ENCODE data around the gene SDC3.
"Not testable (repeated sequence)": the region's sequence is repeated elsewhere in the genome, so short reads cannot be mapped to it uniquely, and the experiment has no call there.

SDC3 gene

GRCh38 chr1:30872948-30873263, 35.7 kb downstream of the SDC3 start:
- DNase-seq = no peak

- no peak for DNase-seq
Measured at GRCh38 chr1:30872033-30872947, 36.3 kb downstream of the SDC3 start.

GRCh38 chr1:30871276-30871871, 37.2 kb downstream of the SDC3 start:
- no peak for DNase-seq

DNA sequence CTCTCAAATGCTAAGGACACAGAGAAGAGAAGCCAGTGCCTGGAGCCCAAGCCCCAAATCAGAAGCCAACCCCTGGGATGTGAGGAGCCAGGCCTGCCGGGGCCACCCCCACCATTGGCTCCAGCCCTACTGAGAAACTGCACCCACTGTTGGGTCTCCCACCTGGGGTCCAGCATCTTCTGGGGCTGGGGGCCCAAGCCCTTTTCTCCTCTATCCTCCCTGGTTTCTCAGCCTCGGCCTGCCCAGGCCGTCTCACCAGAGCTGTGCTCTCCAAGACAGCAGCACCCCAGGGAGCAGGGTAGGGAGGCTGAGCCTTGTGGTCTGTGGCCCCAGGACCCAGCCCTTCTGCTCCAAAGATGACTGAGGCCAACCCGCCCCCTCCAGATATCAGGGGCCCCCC, 37.9 kb downstream of the SDC3 start:
- no peak for DNase-seq

DNA sequence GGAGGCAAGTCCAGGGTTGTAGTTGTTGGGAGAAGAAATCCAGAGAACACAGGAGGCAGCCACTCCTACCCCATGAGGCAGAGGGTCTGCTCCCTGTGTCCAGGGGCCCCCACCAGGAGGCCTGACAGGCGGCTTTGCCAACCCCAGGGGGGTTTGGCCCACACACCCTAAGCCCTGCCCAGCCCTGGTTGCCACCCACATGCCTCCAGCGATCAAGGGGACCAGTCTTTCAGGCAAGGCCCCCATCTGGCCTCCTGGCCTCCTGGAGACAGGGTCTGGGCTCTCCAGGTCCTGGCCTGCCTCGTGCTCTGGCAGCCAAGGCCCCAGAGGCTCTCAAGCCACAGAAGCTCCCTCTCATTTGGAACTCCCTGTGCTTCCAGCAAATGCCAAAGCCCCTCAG, 38.5 kb downstream of the SDC3 start:
- no peak for DNase-seq

- DNase-seq = peak; percentile 59
Measured at GRCh38 chr1:30868833-30869435, 39.6 kb downstream of the SDC3 start.

- not testable (repeated sequence) for DNase-seq
Measured at GRCh38 chr1:30868057-30868456, 40.5 kb downstream of the SDC3 start.

- no peak for DNase-seq
Measured at GRCh38 chr1:30867537-30867936, 41.0 kb downstream of the SDC3 start.

DNA sequence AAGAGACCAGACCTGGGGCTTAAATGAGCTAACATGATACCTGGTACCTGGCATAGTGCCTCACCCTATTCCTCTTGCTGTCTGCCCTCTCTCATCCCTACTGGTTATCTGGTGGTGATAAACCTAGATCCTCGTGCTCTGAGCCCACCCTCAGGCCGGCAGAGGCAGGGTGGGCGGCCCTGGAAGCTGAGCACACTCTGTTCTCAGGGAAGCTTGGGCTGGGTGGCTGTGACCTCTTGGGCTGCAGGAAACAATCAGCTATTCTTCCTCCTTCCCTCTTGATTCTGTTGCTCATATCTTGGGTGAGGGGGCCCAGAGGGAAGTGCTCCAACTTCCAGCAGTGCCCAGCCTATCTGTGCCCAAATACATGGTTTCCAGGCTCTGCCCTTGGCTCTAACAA, 42.0 kb downstream of the SDC3 start:
- no peak for DNase-seq

GRCh38 chr1:30864681-30865080, 43.9 kb downstream of the SDC3 start:
- no peak for DNase-seq

- no peak for DNase-seq
Measured at GRCh38 chr1:30863858-30864604, 44.5 kb downstream of the SDC3 start.

- DNase-seq = no peak
Measured at GRCh38 chr1:30860320-30860652, 48.3 kb downstream of the SDC3 start.

DNA sequence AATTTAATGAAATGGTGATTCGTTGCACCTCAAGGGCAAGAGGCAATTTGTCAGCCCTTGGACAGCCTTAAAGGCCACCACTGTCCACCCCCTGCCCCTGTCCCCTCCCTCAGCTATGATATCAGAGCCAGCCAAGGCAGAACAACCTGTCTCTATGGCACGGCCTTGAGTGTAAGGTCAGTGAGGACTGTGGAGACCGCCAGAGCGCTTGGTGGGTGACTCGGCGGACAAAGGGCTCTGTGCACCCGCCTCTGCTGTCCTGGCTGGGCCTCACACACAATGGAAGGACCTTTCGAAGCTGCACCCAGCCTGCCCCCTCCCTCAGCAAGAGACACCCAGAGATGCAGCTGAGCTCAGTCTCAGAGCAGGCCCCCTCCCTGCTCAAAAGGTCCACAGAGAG, 50.6 kb downstream of the SDC3 start:
- no peak for DNase-seq

DNA sequence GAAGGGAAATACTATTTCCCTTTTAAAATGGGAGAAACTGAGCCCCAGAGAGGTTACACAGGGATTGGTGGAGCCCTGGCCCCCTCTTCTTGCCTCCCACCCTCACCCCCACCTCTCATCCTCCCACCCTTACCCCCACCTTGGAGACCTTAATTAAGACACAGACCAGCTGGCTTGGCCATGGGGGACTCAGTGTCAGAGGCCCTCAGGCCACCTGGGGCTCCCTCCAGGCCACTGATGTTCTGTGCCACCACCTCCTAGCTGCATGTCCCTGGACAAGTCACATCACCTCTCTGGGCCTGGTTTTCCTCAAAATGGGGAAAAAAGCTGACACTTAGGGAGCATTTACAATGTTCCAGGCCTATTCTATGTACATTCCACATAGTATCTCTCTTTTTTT, 51.5 kb downstream of the SDC3 start:
- no peak for DNase-seq

DNA sequence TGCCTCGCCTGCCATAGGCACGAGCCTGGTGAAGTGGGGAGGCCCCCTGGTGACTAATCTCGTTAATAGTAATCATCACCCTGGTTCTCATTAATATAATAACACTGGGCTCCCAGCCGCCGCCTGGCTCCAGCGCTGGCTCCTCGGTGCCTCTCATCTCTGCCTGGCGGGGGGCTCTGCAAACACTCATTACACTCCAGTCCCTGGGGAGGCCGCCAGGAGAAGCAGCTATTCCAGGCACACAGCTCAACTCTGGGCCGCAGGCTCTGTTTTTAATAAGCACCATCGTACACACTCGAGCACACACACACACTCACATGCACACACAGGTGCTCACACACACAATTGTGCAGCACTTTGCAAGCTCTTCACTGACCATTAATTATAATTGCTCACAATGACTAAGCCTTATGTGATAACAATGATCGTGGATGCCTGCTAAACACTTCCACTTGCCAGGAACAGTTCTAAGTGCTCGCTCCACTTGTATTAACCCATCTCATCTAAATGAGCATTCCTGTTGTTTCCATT, 52.2 kb downstream of the SDC3 start:
- no peak for DNase-seq

DNA sequence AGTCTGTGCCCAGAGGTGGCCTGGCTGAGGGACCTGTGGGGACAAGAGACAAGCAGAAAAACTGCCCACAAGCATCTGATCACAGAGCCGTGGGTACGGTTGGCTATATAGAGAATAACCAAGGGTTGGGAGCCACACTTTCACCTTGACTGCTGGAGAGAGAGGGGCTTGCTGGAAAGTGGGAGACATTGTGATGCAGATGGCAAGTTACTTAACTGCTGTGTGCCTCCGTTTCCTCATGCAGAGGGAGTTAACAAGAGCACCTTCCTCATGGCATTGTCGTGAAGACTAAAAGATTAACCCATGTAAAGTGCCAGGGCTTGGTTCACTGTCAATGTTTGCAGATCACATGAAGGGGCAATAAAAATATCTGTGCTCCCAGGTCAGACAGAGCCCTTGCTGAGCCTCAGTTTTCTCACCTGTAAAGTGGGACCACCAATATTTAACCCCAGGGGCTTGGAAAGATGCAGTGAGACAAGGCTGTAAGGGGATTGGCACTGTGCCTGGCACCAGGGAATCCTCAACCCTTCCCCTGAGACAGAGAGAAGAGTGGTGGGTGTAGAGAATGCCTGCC, 52.8 kb downstream of the SDC3 start:
- no peak for DNase-seq

DNA sequence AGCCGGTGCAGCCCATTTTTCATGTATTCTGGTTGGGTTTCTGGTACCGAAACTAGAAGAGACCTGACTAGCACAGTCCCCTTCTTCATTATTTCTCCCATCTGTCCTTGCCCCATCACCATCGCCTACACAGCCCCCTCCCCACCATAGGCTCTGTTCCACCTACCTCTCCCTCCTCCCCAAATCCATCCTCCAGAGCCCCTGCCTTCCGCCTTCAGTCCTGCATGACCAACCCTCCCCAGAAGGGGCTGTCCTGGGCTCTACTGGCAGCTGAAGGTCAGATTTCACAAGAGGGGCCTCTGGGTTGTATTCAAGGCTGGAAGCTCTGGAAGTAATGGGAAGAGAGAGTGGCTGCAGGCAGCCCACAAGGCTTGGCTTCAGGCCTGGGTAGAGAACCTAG, 55.2 kb downstream of the SDC3 start:
- DNase-seq = no peak

DNA sequence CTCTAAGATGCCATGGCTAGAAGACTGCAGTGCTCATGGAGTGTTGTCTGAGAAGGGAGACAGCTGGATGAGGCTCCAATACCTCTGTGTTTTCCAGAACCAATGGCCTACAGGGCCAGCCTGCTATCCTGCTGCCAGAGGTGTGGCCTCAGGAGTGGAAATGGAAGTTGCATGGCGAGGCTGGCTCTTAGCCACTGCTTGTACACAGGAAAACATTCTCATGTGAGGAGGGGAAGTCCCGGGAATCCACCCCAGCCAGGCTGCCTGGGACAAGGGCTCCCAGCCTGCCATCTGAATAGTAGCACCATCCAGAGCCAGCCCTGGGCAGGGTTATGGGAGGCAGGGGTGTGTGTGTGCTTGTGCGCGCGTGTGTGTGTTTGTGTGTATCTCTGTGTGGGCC, 56.5 kb downstream of the SDC3 start:
- no peak for DNase-seq

- no peak for DNase-seq
Measured at GRCh38 chr1:30851286-30851685, 57.3 kb downstream of the SDC3 start.

DNA sequence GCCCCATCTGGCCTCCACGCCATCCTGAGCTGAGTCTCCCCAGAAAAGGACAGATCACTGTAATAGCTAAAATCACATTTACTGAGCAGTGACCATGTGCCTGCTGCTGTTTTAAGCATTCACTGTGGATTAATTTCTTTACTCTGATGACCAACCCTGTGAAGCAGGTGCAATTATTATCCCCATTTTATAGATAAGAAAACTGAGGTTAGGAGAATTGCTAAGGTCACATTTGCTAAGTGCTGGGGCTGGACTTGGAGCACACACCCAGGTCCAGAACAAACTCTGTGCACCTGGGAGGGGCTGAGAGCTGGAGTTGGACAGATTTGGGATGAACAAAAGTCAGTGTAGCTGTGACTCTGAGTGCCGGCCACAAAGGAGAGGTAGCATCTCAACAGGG, 58.0 kb downstream of the SDC3 start:
- no peak for DNase-seq

DNA sequence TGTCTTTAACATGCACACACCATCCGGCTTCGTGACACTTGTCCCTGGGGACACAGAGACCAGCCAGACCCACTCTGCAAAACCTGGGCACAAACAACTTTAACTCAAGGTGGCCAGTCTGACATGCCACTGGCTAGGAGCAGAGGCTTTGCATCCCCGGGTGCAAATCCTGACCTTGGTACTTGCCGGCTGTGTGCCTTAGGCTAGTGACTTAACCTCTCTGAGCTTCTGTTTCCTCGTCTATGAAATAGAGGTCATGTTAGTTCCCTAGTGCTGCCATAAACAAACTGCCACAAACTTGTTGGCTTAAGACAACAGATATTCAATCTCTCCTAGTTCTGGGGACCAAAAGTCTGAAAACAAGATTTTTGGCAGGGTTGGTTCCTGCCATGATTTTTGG, 60.4 kb downstream of the SDC3 start:
- DNase-seq = no peak

DNA sequence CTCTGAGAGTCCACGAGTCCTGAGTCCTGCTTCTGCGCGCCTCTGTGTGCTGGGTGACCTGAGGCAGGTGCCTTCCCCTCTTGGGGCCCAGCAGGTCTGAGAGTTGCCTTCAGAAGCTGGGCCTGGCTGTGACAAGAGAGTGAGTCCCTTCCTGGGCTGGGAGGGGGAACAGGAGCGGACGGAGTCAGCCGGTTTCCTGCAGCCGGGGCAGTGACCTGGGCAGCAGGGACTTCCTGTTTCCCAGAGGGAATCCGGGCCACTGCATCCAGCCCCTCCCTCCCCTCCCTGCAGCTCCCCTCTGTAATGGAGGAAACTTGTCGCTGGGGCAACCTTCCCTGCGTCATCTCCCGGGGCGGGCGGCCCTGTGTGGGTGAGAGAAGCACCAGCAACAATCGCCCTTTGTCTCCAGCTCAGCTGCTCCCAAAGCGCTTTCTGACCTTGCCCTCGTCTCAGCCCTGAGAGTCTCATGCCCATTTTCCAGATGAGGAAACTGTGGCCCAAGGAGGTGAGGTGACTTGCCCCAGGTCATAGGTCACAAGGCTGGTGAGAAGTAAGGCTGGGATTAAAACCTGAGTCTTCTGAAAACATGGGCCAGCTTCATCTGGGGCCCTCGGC, 61.1 kb downstream of the SDC3 start:
- DNase-seq = no peak

- no peak for DNase-seq
Measured at GRCh38 chr1:30846587-30846986, 62.0 kb downstream of the SDC3 start.

All from stimulated activated CD8-positive, alpha-beta memory T cell treated with anti-CD3 and anti-CD28 coated beads, Interleukin-4, amount 100 ng/mL, for 48 hours (primary cell).